AG09319 (cell line): ENCODE results near the gene RWDD4.
A peak's percentile ranks its signal among the peaks of the same experiment; 100 is the strongest.

Experiments
- DNase-seq: peaks from one replicate; pipeline ENCODE4 v3.0.0-alpha.2; 2010; ENCODE audit warnings: low read depth; ENCODE audit errors: extremely low read depth
- CTCF ChIP-seq: IDR thresholded peaks from 2 replicates; pipeline ENCODE4 v1.5.1; 2011; ENCODE audit warnings: low read depth, mild to moderate bottlenecking, inconsistent platforms, low read length, moderate library complexity

RWDD4 gene

GRCh38 chr4:183686461-183686860 is 27.5 kb upstream of the RWDD4 start:
- DNase-seq, result no peak
- no peak for TF ChIP-seq CTCF

- TF ChIP-seq CTCF, result no peak
Observed at GRCh38 chr4:183681119-183681518, 22.1 kb upstream of the RWDD4 start.

GRCh38 chr4:183675625-183676024 is 16.6 kb upstream of the RWDD4 start:
- DNase-seq, result peak; percentile 38
- TF ChIP-seq CTCF, result no peak

More at GRCh38 chr4:183681119-183681518, 22.1 kb upstream of the RWDD4 start:
- no peak for DNase-seq

GRCh38 chr4:183674153-183674552 is 15.2 kb upstream of the RWDD4 start:
- DNase-seq, result no peak
- no peak for TF ChIP-seq CTCF

- no peak for TF ChIP-seq CTCF
- DNase-seq, result no peak
Observed at GRCh38 chr4:183670960-183671555, 12.1 kb upstream of the RWDD4 start.

GRCh38 chr4:183670251-183670650 is 11.3 kb upstream of the RWDD4 start:
- no peak for DNase-seq
- no peak for TF ChIP-seq CTCF

- no peak for DNase-seq
- TF ChIP-seq CTCF, result no peak
Observed at GRCh38 chr4:183666088-183666487, 7.1 kb upstream of the RWDD4 start.
